Activated CD4-positive, alpha-beta memory T cell treated with anti-CD3 and anti-CD28 coated beads, Interleukin-2, amount 10 ng/mL, durations not matched to agents 7 days and 5 days (primary cell): ENCODE measurements around the gene CD6. TPM values are rescaled to one million over a fixed set of nuclear protein-coding genes. Genes with fewer than 3 reads are reported as not detected.

Experiments used
- CTCF ChIA-PET: fragments of 350-600 bp; sonication (Branson Sonifier 250); formaldehyde crosslinking; loops from one replicate; lab custom pipeline; 2021; ENCODE audit warnings: antibody characterized with exemption, inconsistent platforms; lab: Charles Lee
- POLR2A ChIA-PET: fragments of 350-600 bp; sonication (Branson Sonifier 250); formaldehyde crosslinking; loops from one replicate; lab custom pipeline; 2021; ENCODE audit warnings: antibody characterized with exemption; lab: Charles Lee
- DNase-seq: peaks from one replicate; pipeline ENCODE4 v3.0.0-alpha.2; 2020
- H3K27ac Mint-ChIP-seq: one replicate; pipeline ENCODE4 v1.8.0; 2021; ENCODE audit warnings: mild to moderate bottlenecking, mixed read lengths
- H3K27me3 Mint-ChIP-seq: one replicate; pipeline ENCODE4 v1.8.0; 2021; ENCODE audit warnings: mixed read lengths
- H3K36me3 Mint-ChIP-seq: one replicate; pipeline ENCODE4 v1.8.0; 2021; ENCODE audit warnings: low read depth, mixed read lengths
- H3K4me1 Mint-ChIP-seq: one replicate; pipeline ENCODE4 v1.8.0; 2021; ENCODE audit warnings: mixed read lengths
- H3K4me3 Mint-ChIP-seq: one replicate; pipeline ENCODE4 v1.8.0; 2021; ENCODE audit warnings: mild to moderate bottlenecking, mixed read lengths
- H3K9me3 Mint-ChIP-seq: one replicate; pipeline ENCODE4 v1.8.0; 2021; ENCODE audit warnings: mixed read lengths
- total RNA-seq, 2 experiments: library from RNA; stranded (reverse); gene quantifications; one replicate each; pipeline ENCODE4 v1.2.3, GENCODE V29; 2021

Gene CD6
- total RNA-seq, 2 experiments from 2014 or later = 293 to 299 TPM

- no peak overlapping the region for H3K27ac Mint-ChIP-seq
- peaks cover 44% of the 10 kb centered on the region for H3K27me3 Mint-ChIP-seq
- ChIA-PET POLR2A (interaction anchor here (1.1 kb wide), 1 partner anchor 35 kb away, joined by 4 read pairs; no protein-coding TSS in a partner anchor), CTCF (interaction anchor here (1.0 kb wide), 1 partner anchor 117 kb away, joined by 3 read pairs; no protein-coding TSS in a partner anchor)
- H3K9me3 Mint-ChIP-seq = no peaks in the 10 kb centered on the region
- peaks cover 17% of the 10 kb centered on the region for H3K4me1 Mint-ChIP-seq
- no peak overlapping the region for H3K4me3 Mint-ChIP-seq
- H3K36me3 Mint-ChIP-seq = no peaks in the 10 kb centered on the region
- no peak for DNase-seq
These were observed 21.5 kb upstream of the CD6 start for GRCh38 chr11:60950024-60950423.

- Mint-ChIP-seq H3K27me3 (peaks cover 42% of the 10 kb centered on the region), H3K9me3 (no peaks in the 10 kb centered on the region), H3K36me3 (no peaks in the 10 kb centered on the region), H3K4me1 (peaks cover 17% of the 10 kb centered on the region), H3K4me3 (no peak overlapping the region), H3K27ac (no peak overlapping the region)
- ChIA-PET CTCF (no interaction called here), POLR2A (no interaction called here)
- DNase-seq = no peak
These were observed 20.4 kb upstream of the CD6 start for GRCh38 chr11:60950933-60951605.

- H3K27ac Mint-ChIP-seq = no peak overlapping the region
- H3K4me3 Mint-ChIP-seq = no peak overlapping the region
- H3K9me3 Mint-ChIP-seq = no peaks in the 10 kb centered on the region
- H3K36me3 Mint-ChIP-seq = no peaks in the 10 kb centered on the region
- ChIA-PET POLR2A (no interaction called here), CTCF (no interaction called here)
- H3K4me1 Mint-ChIP-seq = peaks cover 17% of the 10 kb centered on the region
- DNase-seq = no peak
- H3K27me3 Mint-ChIP-seq = peaks cover 42% of the 10 kb centered on the region
These were observed 19.9 kb upstream of the CD6 start for GRCh38 chr11:60951606-60951903.

GRCh38 chr11:60951904-60952741 lies 19.4 kb upstream of the CD6 start, which contains the start of gene SLC15A3:
TSS of gene SLC15A3 (minus strand) at chr11:60952176. CDS start at chr11:60951551, 625 bp downstream.
- Mint-ChIP-seq H3K27ac (peak within 1 kb of the TSS; percentile 2), H3K4me3 (peak within 1 kb of the TSS; percentile 44), H3K36me3 (no peaks in the 10 kb centered on the region), H3K4me1 (peaks cover 17% of the 10 kb centered on the region), H3K27me3 (peaks cover 40% of the 10 kb centered on the region), H3K9me3 (no peaks in the 10 kb centered on the region)
- ChIA-PET POLR2A (no interaction called here), CTCF (no interaction called here)
- DNase-seq = peak; percentile 29

- Mint-ChIP-seq H3K4me3 (no peak overlapping the region), H3K36me3 (no peaks in the 10 kb centered on the region), H3K27me3 (peaks cover 40% of the 10 kb centered on the region), H3K27ac (no peak overlapping the region), H3K4me1 (peaks cover 17% of the 10 kb centered on the region), H3K9me3 (no peaks in the 10 kb centered on the region)
- no peak for DNase-seq
- ChIA-PET POLR2A (no interaction called here), CTCF (no interaction called here)
These were observed 18.7 kb upstream of the CD6 start for GRCh38 chr11:60952742-60953170.

GRCh38 chr11:60953781-60954180 lies 17.7 kb upstream of the CD6 start:
- no peak overlapping the region for H3K4me3 Mint-ChIP-seq
- H3K27ac Mint-ChIP-seq = no peak overlapping the region
- peaks cover 17% of the 10 kb centered on the region for H3K4me1 Mint-ChIP-seq
- DNase-seq = no peak
- no peaks in the 10 kb centered on the region for H3K36me3 Mint-ChIP-seq
- CTCF ChIA-PET = interaction anchor here (0.7 to 2.7 kb wide), 3 partner anchors 17 to 134 kb away, joined by 4 to 12 read pairs (median 5); partner anchors contain the start of gene CD6
- no peaks in the 10 kb centered on the region for H3K9me3 Mint-ChIP-seq
- H3K27me3 Mint-ChIP-seq = peaks cover 33% of the 10 kb centered on the region
- POLR2A ChIA-PET = no interaction called here

- Mint-ChIP-seq H3K36me3 (no peaks in the 10 kb centered on the region), H3K9me3 (no peaks in the 10 kb centered on the region), H3K4me3 (no peak overlapping the region), H3K27ac (no peak overlapping the region), H3K27me3 (peaks cover 33% of the 10 kb centered on the region), H3K4me1 (peaks cover 17% of the 10 kb centered on the region)
- POLR2A ChIA-PET = no interaction called here
- DNase-seq = no peak
- CTCF ChIA-PET = interaction anchor here (0.7 to 2.7 kb wide), 4 partner anchors 14 to 124 kb away, joined by 3 to 12 read pairs (median 5); partner anchors contain the start of gene CD6
These were observed 17.1 kb upstream of the CD6 start for GRCh38 chr11:60954421-60954820.

GRCh38 chr11:60955571-60955970 lies 15.9 kb upstream of the CD6 start:
- H3K4me1 Mint-ChIP-seq = peaks cover 15% of the 10 kb centered on the region
- POLR2A ChIA-PET = no interaction called here
- H3K27me3 Mint-ChIP-seq = peaks cover 32% of the 10 kb centered on the region
- DNase-seq = no peak
- CTCF ChIA-PET = interaction anchor here (2.7 kb wide), 1 partner anchor 15 kb away, joined by 12 read pairs; the partner anchor contains the start of gene CD6
- no peak overlapping the region for H3K4me3 Mint-ChIP-seq
- no peaks in the 10 kb centered on the region for H3K9me3 Mint-ChIP-seq
- H3K27ac Mint-ChIP-seq = no peak overlapping the region
- H3K36me3 Mint-ChIP-seq = no peaks in the 10 kb centered on the region

- no peaks in the 10 kb centered on the region for H3K36me3 Mint-ChIP-seq
- POLR2A ChIA-PET = no interaction called here
- no peak overlapping the region for H3K27ac Mint-ChIP-seq
These were observed 14.3 kb upstream of the CD6 start for GRCh38 chr11:60957188-60957587.

GRCh38 chr11:60959431-60959830 lies 12.0 kb upstream of the CD6 start:
- Mint-ChIP-seq H3K27ac (no peak overlapping the region), H3K9me3 (no peaks in the 10 kb centered on the region), H3K27me3 (peaks cover 26% of the 10 kb centered on the region), H3K4me1 (no peaks in the 10 kb centered on the region), H3K36me3 (no peaks in the 10 kb centered on the region), H3K4me3 (no peak overlapping the region)
- no peak for DNase-seq
- POLR2A ChIA-PET = no interaction called here
- CTCF ChIA-PET = no interaction called here

More at GRCh38 chr11:60957188-60957587, 14.3 kb upstream of the CD6 start:
- H3K4me3 Mint-ChIP-seq = no peak overlapping the region
- DNase-seq = no peak
- H3K27me3 Mint-ChIP-seq = peaks cover 37% of the 10 kb centered on the region
- peaks cover 8% of the 10 kb centered on the region for H3K4me1 Mint-ChIP-seq
- H3K9me3 Mint-ChIP-seq = no peaks in the 10 kb centered on the region
- CTCF ChIA-PET = interaction anchor here (1.2 kb wide), 1 partner anchor 12 kb away, joined by 3 read pairs; no protein-coding TSS in a partner anchor

GRCh38 chr11:60960405-60960804 lies 11.1 kb upstream of the CD6 start:
- DNase-seq = no peak
- Mint-ChIP-seq H3K27me3 (peaks cover 26% of the 10 kb centered on the region), H3K4me3 (no peak overlapping the region), H3K9me3 (no peaks in the 10 kb centered on the region), H3K36me3 (no peaks in the 10 kb centered on the region), H3K4me1 (no peaks in the 10 kb centered on the region), H3K27ac (no peak overlapping the region)
- CTCF ChIA-PET = interaction anchor here (1.0 kb wide), 1 partner anchor 10 kb away, joined by 3 read pairs; no protein-coding TSS in a partner anchor
- POLR2A ChIA-PET = interaction anchor here (1.6 kb wide), 1 partner anchor 11 kb away, joined by 3 read pairs; the partner anchor contains the start of gene CD6

- CTCF ChIA-PET = interaction anchor here (1.1 kb wide), 1 partner anchor 65 kb away, joined by 4 read pairs; no protein-coding TSS in a partner anchor
These were observed 6.7 kb upstream of the CD6 start for GRCh38 chr11:60964801-60965200.

GRCh38 chr11:60966890-60967289 lies 4.6 kb upstream of the CD6 start:
- Mint-ChIP-seq H3K36me3 (peaks cover 5% of the 10 kb centered on the region), H3K4me3 (no peak overlapping the region), H3K4me1 (peaks cover 16% of the 10 kb centered on the region), H3K9me3 (peaks cover 6% of the 10 kb centered on the region), H3K27ac (no peak overlapping the region), H3K27me3 (peaks cover 18% of the 10 kb centered on the region)
- ChIA-PET POLR2A (interaction anchor here (1.9 kb wide), 1 partner anchor 151 kb away, joined by 4 read pairs; no protein-coding TSS in a partner anchor), CTCF (interaction anchor here (1.6 kb wide), 1 partner anchor 221 kb away, joined by 5 read pairs; no protein-coding TSS in a partner anchor)
- no peak for DNase-seq

More at GRCh38 chr11:60964801-60965200, 6.7 kb upstream of the CD6 start:
- H3K27ac Mint-ChIP-seq = no peak overlapping the region
- peaks cover 5% of the 10 kb centered on the region for H3K36me3 Mint-ChIP-seq
- POLR2A ChIA-PET = interaction anchor here (1.1 kb wide), 1 partner anchor 25 kb away, joined by 3 read pairs; no protein-coding TSS in a partner anchor
- H3K4me3 Mint-ChIP-seq = no peak overlapping the region
- no peak for DNase-seq
- H3K9me3 Mint-ChIP-seq = peaks cover 6% of the 10 kb centered on the region
- H3K4me1 Mint-ChIP-seq = no peaks in the 10 kb centered on the region
- peaks cover 32% of the 10 kb centered on the region for H3K27me3 Mint-ChIP-seq
